Memory B cell (primary cell): Measurements from ENCODE around the gene PRSS56.
"Not testable (repeated sequence)": the region's sequence is repeated elsewhere in the genome, so short reads cannot be mapped to it uniquely, and the experiment has no call there.

Source experiments
- ATAC-seq: fragments of 150-1000 bp; cut with Tn5 transposase; 2 replicates; pipeline ENCODE4 v1.10.0; 2021; ENCODE audit warnings: low read depth, mild to moderate bottlenecking, moderate library complexity
- DNase-seq, 2 donors: peaks; one replicate each; pipeline ENCODE4 v3.0.0; 2022; ENCODE audit warnings: low spot score in 2 of 2
- H3K27ac Mint-ChIP-seq: one replicate; pipeline ENCODE4 v1.8.0; 2022; ENCODE audit warnings: mild to moderate bottlenecking, moderate library complexity, mixed read lengths
- H3K27me3 Mint-ChIP-seq: one replicate; pipeline ENCODE4 v1.8.0; 2022; ENCODE audit warnings: mixed read lengths
- H3K36me3 Mint-ChIP-seq: one replicate; pipeline ENCODE4 v1.8.0; 2022; ENCODE audit warnings: mild to moderate bottlenecking, mixed read lengths
- H3K4me1 Mint-ChIP-seq: one replicate; pipeline ENCODE4 v1.8.0; 2022; ENCODE audit warnings: mixed read lengths
- H3K4me3 Mint-ChIP-seq: one replicate; pipeline ENCODE4 v1.8.0; 2022; ENCODE audit warnings: mild to moderate bottlenecking, moderate library complexity, mixed read lengths
- H3K9me3 Mint-ChIP-seq: one replicate; pipeline ENCODE4 v1.8.0; 2022; ENCODE audit warnings: mixed read lengths

The PRSS56 gene

GRCh38 chr2:232532821-232533220 is 12.6 kb downstream of the PRSS56 start:
- DNase-seq, H3K36me3 Mint-ChIP-seq, H3K27ac Mint-ChIP-seq, H3K4me1 Mint-ChIP-seq, H3K4me3 Mint-ChIP-seq, ATAC-seq, H3K9me3 Mint-ChIP-seq: not testable (repeated sequence)
- peaks cover 40% of the 10 kb centered on the region for H3K27me3 Mint-ChIP-seq

GRCh38 chr2:232533944-232534710 is 13.9 kb downstream of the PRSS56 start:
- no peak for DNase-seq
- peaks cover 10% of the 10 kb centered on the region for H3K4me1 Mint-ChIP-seq
- no peak for ATAC-seq
- H3K27me3 Mint-ChIP-seq, result peaks cover 39% of the 10 kb centered on the region
- H3K27ac Mint-ChIP-seq, result no peak overlapping the region
- H3K36me3 Mint-ChIP-seq, result no peaks in the 10 kb centered on the region
- peaks cover 1% of the 10 kb centered on the region for H3K9me3 Mint-ChIP-seq
- H3K4me3 Mint-ChIP-seq, result no peak overlapping the region

- Mint-ChIP-seq H3K27ac (no peak overlapping the region), H3K36me3 (no peaks in the 10 kb centered on the region), H3K4me1 (peaks cover 12% of the 10 kb centered on the region), H3K4me3 (no peak overlapping the region), H3K9me3 (peaks cover 1% of the 10 kb centered on the region), H3K27me3 (peaks cover 38% of the 10 kb centered on the region)
- ATAC-seq, result no peak
- DNase-seq, result no peak
Observed at GRCh38 chr2:232534940-232535651, 14.9 kb downstream of the PRSS56 start.

GRCh38 chr2:232535761-232536530 is 15.8 kb downstream of the PRSS56 start:
- H3K36me3 Mint-ChIP-seq, result no peaks in the 10 kb centered on the region
- H3K9me3 Mint-ChIP-seq, result peaks cover 1% of the 10 kb centered on the region
- no peak overlapping the region for H3K27ac Mint-ChIP-seq
- peaks cover 34% of the 10 kb centered on the region for H3K27me3 Mint-ChIP-seq
- H3K4me1 Mint-ChIP-seq, result peaks cover 15% of the 10 kb centered on the region
- DNase-seq (no peak), ATAC-seq (no peak)
- H3K4me3 Mint-ChIP-seq, result no peak overlapping the region

- peaks cover 19% of the 10 kb centered on the region for H3K4me1 Mint-ChIP-seq
- DNase-seq (no peak), ATAC-seq (no peak)
Observed at GRCh38 chr2:232537079-232537478, 16.9 kb downstream of the PRSS56 start.

GRCh38 chr2:232537499-232537898 is 17.3 kb downstream of the PRSS56 start:
- DNase-seq (no peak), ATAC-seq (no peak)
- H3K27me3 Mint-ChIP-seq, result peaks cover 29% of the 10 kb centered on the region
- no peak overlapping the region for H3K27ac Mint-ChIP-seq
- no peaks in the 10 kb centered on the region for H3K36me3 Mint-ChIP-seq
- peaks cover 1% of the 10 kb centered on the region for H3K9me3 Mint-ChIP-seq
- H3K4me3 Mint-ChIP-seq, result no peak overlapping the region
- H3K4me1 Mint-ChIP-seq, result peaks cover 19% of the 10 kb centered on the region

More at GRCh38 chr2:232537079-232537478, 16.9 kb downstream of the PRSS56 start:
- Mint-ChIP-seq H3K27me3 (peaks cover 31% of the 10 kb centered on the region), H3K27ac (no peak overlapping the region), H3K4me3 (no peak overlapping the region), H3K9me3 (peaks cover 1% of the 10 kb centered on the region), H3K36me3 (no peaks in the 10 kb centered on the region)

- Mint-ChIP-seq H3K27me3 (peaks cover 23% of the 10 kb centered on the region), H3K36me3 (peaks cover 2% of the 10 kb centered on the region), H3K27ac (no peak overlapping the region), H3K4me1 (peaks cover 19% of the 10 kb centered on the region), H3K4me3 (no peak overlapping the region), H3K9me3 (peaks cover 1% of the 10 kb centered on the region)
- no peak for DNase-seq
- ATAC-seq, result peak; percentile 22
Observed at GRCh38 chr2:232538671-232539070, 18.5 kb downstream of the PRSS56 start.

- DNase-seq (no peak), ATAC-seq (no peak)
- Mint-ChIP-seq H3K4me1 (peaks cover 19% of the 10 kb centered on the region), H3K27me3 (peaks cover 23% of the 10 kb centered on the region), H3K36me3 (peaks cover 2% of the 10 kb centered on the region), H3K4me3 (no peak within 1 kb of the TSS), H3K27ac (no peak within 1 kb of the TSS), H3K9me3 (peaks cover 1% of the 10 kb centered on the region)
Observed at GRCh38 chr2:232539298-232540231, 19.4 kb downstream of the PRSS56 start, which contains the start of gene CHRNG. Gene CHRNG, plus strand, starts transcription at chr2:232539692. Its CDS starts 56 bp downstream, at chr2:232539748.

GRCh38 chr2:232540441-232541041 is 20.4 kb downstream of the PRSS56 start:
- Mint-ChIP-seq H3K27ac (no peak overlapping the region), H3K4me3 (no peak overlapping the region), H3K36me3 (peaks cover 2% of the 10 kb centered on the region)

GRCh38 chr2:232541195-232541960 is 21.2 kb downstream of the PRSS56 start:
- Mint-ChIP-seq H3K9me3 (peaks cover 1% of the 10 kb centered on the region), H3K4me1 (peaks cover 21% of the 10 kb centered on the region), H3K36me3 (peaks cover 2% of the 10 kb centered on the region), H3K27me3 (peaks cover 18% of the 10 kb centered on the region), H3K4me3 (no peak overlapping the region), H3K27ac (no peak overlapping the region)
- ATAC-seq (peak; percentile 27), DNase-seq (no peak)

More at GRCh38 chr2:232540441-232541041, 20.4 kb downstream of the PRSS56 start:
- no peak for DNase-seq
- no peak for ATAC-seq
- Mint-ChIP-seq H3K27me3 (peaks cover 21% of the 10 kb centered on the region), H3K9me3 (peaks cover 1% of the 10 kb centered on the region), H3K4me1 (peaks cover 21% of the 10 kb centered on the region)

GRCh38 chr2:232541961-232542714 is 21.9 kb downstream of the PRSS56 start:
- H3K4me1 Mint-ChIP-seq, result peaks cover 24% of the 10 kb centered on the region
- no peak overlapping the region for H3K4me3 Mint-ChIP-seq
- H3K36me3 Mint-ChIP-seq, result peaks cover 5% of the 10 kb centered on the region
- DNase-seq (no peak), ATAC-seq (no peak)
- no peaks in the 10 kb centered on the region for H3K9me3 Mint-ChIP-seq
- H3K27ac Mint-ChIP-seq, result no peak overlapping the region
- peaks cover 14% of the 10 kb centered on the region for H3K27me3 Mint-ChIP-seq
